GM21619 (cell line): ENCODE results near the gene PLPPR4.
"Not testable (repeated sequence)": the region's sequence is repeated elsewhere in the genome, so short reads cannot be mapped to it uniquely, and the experiment has no call there.

ENCODE experiments used
- ATAC-seq: cut with Tn5 transposase; IDR thresholded peaks from one replicate; pipeline ENCODE4 v1.9.1; 2021; ENCODE audit not compliant: unreplicated experiment

Gene PLPPR4

DNA sequence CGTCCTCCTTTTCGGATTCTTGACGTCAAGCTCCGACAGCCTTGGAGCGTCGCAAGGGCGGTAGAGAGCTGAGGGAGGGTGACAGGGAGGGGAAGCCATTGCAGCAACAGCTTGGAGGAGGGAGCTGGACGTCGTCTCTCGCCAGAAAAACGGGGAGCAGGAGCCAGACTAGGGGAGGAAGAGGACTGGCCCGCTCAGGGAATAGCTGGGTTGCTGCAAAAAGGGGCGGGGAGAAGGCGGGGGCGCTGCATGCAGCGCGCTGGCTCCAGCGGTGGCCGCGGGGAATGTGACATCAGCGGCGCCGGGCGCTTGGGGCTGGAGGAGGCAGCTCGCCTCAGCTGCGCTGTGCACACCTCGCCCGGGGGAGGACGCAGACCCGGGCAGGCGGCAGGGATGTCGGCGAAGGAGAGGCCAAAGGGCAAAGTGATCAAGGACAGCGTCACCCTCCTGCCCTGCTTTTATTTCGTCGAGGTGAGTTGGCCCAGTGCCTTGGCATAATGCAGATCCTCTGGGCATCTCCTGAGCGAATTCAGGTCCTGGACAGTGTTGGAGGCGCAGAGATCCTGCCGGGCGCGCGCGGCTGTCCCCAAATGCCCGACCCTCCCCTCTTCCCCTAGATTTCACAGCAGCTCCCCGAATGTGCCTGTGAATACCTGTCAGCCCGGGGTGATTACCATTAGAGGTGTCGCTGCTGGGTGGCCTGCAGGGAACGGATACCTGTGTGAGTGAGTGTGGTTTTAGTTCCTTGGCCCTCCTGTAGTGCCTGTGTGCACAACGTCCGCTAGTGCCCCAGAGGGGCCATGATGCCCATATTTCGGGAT lies at the start of gene PLPPR4:
Gene PLPPR4 (plus strand): TSS at position 292 of the 821 bp plus-strand sequence. CDS start 102 bp downstream, at position 394.
- ATAC-seq: no peak

DNA sequence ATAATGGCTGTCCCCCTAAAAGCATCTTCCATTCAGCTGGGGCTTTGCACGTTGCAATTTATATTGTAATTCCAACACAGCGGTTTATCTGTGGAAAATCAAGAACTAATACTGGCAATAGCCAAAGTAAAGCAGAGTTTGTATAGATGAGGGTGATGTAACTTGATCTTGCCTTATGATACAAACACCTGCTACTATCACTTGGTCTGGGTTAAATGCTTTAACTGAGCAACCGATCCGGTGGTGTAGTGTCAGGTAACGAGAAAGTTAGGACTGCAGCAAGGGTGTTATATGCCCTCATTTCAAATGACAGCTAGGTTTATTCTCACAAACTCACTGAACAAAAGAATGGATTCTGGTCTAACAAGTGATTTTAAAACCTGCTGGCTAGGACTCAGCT lies 47.3 kb upstream of the PLPPR4 start:
- ATAC-seq: no peak

GRCh38 chr1:99217599-99217998 lies 46.7 kb upstream of the PLPPR4 start:
- ATAC-seq: no peak

DNA sequence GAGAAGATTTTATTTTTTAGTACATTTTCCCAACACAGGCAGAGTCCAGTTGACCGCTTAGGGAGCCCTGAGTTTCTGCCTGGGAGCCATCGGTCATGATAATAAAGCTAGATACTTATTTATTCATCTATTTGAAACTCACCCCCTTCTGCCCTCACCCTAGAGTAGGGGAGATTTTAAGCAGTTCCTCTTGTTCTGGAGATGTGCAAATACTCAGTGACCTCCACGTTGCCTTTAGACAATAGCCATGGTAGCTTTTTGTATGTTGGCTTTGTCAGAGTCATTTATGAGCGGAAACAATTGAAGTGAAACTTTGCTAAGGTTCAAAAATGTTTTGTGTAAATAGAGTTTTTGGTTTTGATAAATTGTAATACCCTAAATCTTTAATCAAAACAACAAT lies 45.7 kb upstream of the PLPPR4 start:
- ATAC-seq: no peak

- peak; percentile 81 for ATAC-seq
These were observed 45.3 kb upstream of the PLPPR4 start for GRCh38 chr1:99218999-99219398.

- ATAC-seq: no peak
These were observed 37.0 kb upstream of the PLPPR4 start for GRCh38 chr1:99227056-99227897.

GRCh38 chr1:99228153-99228552 lies 36.1 kb upstream of the PLPPR4 start:
- ATAC-seq: peak; percentile 76

- ATAC-seq: no peak
These were observed 35.2 kb upstream of the PLPPR4 start for GRCh38 chr1:99229122-99229521.

GRCh38 chr1:99230695-99231094 lies 33.6 kb upstream of the PLPPR4 start:
- ATAC-seq: no peak

DNA sequence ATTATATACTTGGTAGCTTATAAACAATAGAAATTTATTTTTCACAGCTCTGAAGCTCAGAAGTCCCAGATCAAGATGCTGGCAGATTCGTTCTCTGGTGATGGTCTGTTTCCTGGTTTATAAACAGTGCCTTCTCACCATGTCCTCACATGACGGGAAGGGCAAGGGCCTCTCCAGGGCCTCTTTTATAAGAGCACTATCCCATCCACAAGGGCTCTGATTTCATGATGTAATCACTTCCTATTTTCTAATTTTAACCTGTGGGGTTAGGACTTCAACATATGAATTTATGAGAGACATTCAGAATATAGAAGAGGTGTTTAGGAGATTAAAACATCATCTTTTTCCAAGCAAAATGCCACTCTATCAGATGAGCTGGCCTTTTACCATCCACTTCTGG lies 32.1 kb upstream of the PLPPR4 start:
- ATAC-seq: no peak

- ATAC-seq: no peak
These were observed 30.8 kb upstream of the PLPPR4 start for GRCh38 chr1:99233446-99233845.

GRCh38 chr1:99236756-99237155 lies 27.5 kb upstream of the PLPPR4 start:
- ATAC-seq: no peak

DNA sequence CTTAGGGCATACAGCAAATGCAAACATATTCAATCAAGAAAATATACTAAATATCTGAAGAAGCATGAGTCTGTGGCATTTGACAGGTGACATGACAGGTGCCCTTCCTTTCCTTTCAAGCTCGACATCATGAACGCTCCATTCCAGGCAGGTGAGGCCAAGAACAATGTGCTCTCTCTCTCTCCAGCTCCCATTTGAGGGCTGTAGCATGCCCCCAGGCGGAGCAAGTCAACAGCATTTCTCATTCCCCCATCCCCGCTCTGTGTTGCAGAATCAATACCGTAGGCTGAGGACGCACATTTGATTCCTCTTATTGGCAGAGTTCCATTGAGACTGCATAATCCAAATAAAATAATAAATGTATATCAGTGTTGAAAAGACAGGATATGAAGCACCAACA lies 24.6 kb upstream of the PLPPR4 start:
- ATAC-seq: no peak

- no peak for ATAC-seq
These were observed 23.7 kb upstream of the PLPPR4 start for GRCh38 chr1:99240621-99241020.

DNA sequence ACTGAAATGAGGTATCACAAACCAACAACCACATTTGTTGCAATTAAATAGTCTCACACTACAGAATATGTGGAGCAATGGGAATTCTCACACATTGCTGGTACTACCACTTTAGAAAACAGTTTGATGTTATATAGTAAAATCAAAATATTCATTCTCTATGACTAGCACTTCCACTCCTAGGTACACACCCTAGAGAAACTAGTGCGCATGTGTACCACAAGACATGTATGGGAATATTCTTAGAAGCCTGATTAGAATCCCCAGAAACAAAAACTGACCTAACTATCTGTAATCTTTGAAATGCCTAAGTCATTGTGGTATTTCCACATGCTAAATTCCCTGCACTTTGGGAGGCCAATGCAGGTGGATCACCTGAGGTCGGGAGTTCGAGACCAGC lies 18.1 kb upstream of the PLPPR4 start:
- no peak for ATAC-seq

DNA sequence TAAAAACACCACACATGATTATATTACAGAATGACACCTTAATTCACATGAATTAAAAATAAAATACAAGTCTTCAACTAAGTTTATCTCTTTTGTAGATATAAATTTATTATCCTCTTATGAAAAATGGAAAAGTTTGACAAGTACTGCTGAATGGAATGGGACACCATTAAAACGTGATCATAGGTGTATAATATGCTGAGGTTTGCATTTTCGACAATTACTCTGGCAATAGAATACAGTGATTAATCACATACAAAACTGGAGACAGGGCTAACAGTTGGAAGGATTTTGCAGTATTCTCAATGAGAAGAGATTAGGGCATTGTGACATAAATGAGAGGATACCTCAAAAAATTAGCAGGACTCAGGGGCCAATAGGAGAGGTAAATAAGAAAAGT lies 17.1 kb upstream of the PLPPR4 start:
- no peak for ATAC-seq

GRCh38 chr1:99250728-99251127 lies 13.6 kb upstream of the PLPPR4 start:
- no peak for ATAC-seq

DNA sequence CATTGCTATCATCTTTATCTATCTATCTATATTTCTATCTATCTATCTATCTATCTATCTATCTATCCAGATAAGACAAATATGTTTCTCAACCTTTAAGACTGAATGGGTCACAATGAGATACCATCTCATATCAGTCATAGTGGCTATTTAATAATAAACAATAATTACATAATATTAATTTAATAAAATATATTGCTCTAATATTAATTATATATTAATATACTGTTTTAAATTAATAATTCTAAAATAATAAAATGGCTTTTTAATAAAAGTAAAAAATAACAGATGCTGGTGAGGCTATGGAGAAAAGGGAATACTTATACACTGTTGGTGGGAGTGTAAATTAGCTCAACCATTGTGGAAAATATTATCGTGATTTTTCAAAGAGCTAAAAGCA lies 13.0 kb upstream of the PLPPR4 start:
- ATAC-seq: no peak

DNA sequence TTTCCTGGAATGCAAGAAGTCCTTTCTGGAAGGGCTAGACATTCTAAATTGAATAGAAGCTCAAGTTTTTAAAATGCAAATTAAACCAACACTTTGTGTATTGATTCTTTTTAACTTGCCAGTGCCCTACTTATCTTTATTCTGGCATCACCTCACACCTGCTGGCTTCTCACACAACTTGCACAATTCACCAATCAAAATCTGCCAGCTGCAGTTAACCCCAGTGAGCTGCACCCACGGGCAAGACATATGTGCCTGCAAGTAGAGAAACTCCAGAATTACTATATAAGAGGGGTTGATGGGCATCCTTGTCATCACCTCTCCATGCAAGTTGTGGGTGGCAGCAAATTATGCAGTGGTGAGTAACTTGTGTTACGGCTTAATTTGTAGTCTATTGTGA lies 11.7 kb upstream of the PLPPR4 start:
- ATAC-seq: no peak

- not testable (repeated sequence) for ATAC-seq
These were observed 3.9 kb upstream of the PLPPR4 start for GRCh38 chr1:99260402-99260801.

DNA sequence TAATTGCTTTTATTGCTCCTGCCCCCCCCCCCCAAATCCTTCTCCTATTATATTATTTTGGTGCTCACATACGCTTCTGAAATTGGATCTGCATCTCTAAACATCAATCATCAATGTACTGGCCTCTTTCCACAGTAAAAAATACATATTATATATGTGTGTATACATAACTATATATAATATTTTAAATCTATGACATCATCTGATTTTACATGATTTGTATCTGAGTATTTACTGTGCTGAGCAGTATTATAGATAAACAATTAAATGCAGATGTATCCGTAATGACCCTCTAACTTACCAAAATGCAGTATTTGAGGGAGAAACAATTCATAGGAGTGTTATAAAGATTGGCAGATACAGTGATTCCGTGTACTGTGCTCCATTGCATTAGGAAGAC lies 832 bp downstream of the PLPPR4 start:
- ATAC-seq: no peak

DNA sequence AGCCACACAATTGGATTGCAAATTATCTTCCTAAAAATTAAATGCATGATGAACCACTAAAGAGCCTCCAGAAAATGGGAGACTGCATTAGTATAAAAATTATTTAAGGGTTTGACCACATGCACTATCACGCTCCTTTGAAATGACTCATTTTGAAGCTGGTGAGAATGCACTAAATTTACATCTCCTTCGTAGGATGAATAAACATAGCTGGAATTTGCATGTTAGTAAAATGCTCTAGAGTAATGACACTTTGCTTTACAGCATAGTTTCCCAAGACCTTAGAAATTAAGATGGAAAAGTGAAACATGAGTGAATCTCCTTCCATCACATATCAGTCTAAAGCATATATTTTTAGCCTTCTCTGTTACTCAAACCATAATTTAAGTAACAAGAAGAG lies 2.4 kb downstream of the PLPPR4 start:
- ATAC-seq: no peak
